IMR-90 (cell line): Measurements from ENCODE around the gene EFEMP2. TPM values are rescaled to one million over a fixed set of nuclear protein-coding genes. Genes with fewer than 3 reads are reported as not detected.

ENCODE experiments used
- ATAC-seq: fragments of 200-7000 bp; cut with Tn5 transposase; 2 replicates; pipeline ENCODE4 v1.9.1; 2020; ENCODE audit warnings: low read depth, mild to moderate bottlenecking, moderate library complexity
- BruUV-seq: library from RNA; stranded (reverse); fragments of 400-500 nt; replicated peaks from 2 replicates; lab custom pipeline; 2021; lab: Mats Ljungman, UMichigan
- CTCF ChIA-PET: fragments of 300-600 bp; formaldehyde crosslinking; extraction: SDS; loops from one replicate; lab custom pipeline; 2021; ENCODE audit warnings: antibody characterized with exemption; lab: Yijun Ruan, JAX
- POLR2A ChIA-PET: fragments of 300-600 bp; sonication (Branson Sonifier 250); formaldehyde crosslinking; loops from one replicate; lab custom pipeline; 2022; ENCODE audit warnings: antibody characterized with exemption; ENCODE audit not compliant: unreplicated experiment; lab: Charles Lee
- DNase-seq: peaks from one replicate; pipeline ENCODE4 v3.0.0; 2013
- H2AFZ ChIP-seq: replicated peaks from 2 replicates; pipeline ENCODE3; 2013; ENCODE audit warnings: low read length, mild to moderate bottlenecking; ENCODE audit not compliant: poor library complexity
- H2AK5ac ChIP-seq: 2 replicates; pipeline ENCODE4 v1.6.1; 2013; ENCODE audit warnings: low read depth, low read length, inconsistent platforms
- H2AK9ac ChIP-seq: replicated peaks from 2 replicates; pipeline ENCODE3; 2013; ENCODE audit warnings: mild to moderate bottlenecking, low read depth, low read length, moderate library complexity; ENCODE audit not compliant: poor library complexity
- H2BK120ac ChIP-seq: 2 replicates; pipeline ENCODE4 v1.6.1; 2013; ENCODE audit warnings: low read depth, low read length, inconsistent platforms
- H2BK15ac ChIP-seq: 3 replicates; pipeline ENCODE4 v1.6.1; 2013; ENCODE audit warnings: low read depth, low read length, inconsistent platforms
- H2BK20ac ChIP-seq: 2 replicates; pipeline ENCODE4 v1.6.1; 2013; ENCODE audit warnings: low read depth, mild to moderate bottlenecking, inconsistent platforms, low read length, moderate library complexity
- H2BK5ac ChIP-seq: 2 replicates; pipeline ENCODE4 v1.6.1; 2013; ENCODE audit warnings: mild to moderate bottlenecking, low read depth, low read length, inconsistent platforms; ENCODE audit not compliant: poor library complexity, severe bottlenecking
- H3K14ac ChIP-seq: replicated peaks from 2 replicates; pipeline ENCODE4 v1.6.1; 2013; ENCODE audit warnings: low read depth, low read length, inconsistent platforms
- H3K18ac ChIP-seq: 2 replicates; pipeline ENCODE4 v1.6.1; 2013; ENCODE audit warnings: low read depth, low read length, control low read depth
- H3K23ac ChIP-seq: 2 replicates; pipeline ENCODE4 v1.6.1; 2013; ENCODE audit warnings: low read depth, low read length, inconsistent platforms
- H3K27ac ChIP-seq: 2 replicates; pipeline ENCODE4 v1.5.1; 2013; ENCODE audit warnings: mild to moderate bottlenecking, control low read depth, low read length; ENCODE audit not compliant: insufficient read depth
- H3K27me3 ChIP-seq: 2 replicates; pipeline ENCODE4 v1.6.1; 2013; ENCODE audit warnings: low read length; ENCODE audit not compliant: control insufficient read depth, insufficient read depth
- H3K36me3 ChIP-seq: 2 replicates; pipeline ENCODE4 v1.6.1; 2013; ENCODE audit warnings: low read length, mixed read lengths; ENCODE audit not compliant: control insufficient read depth, insufficient read depth
- H3K4ac ChIP-seq: 2 replicates; pipeline ENCODE4 v1.6.1; 2013; ENCODE audit warnings: low read depth, low read length, inconsistent platforms
- H3K4me1 ChIP-seq: 2 replicates; pipeline ENCODE4 v1.6.1; 2013; ENCODE audit warnings: low read length, mixed read lengths; ENCODE audit not compliant: control insufficient read depth, insufficient read depth
- H3K4me2 ChIP-seq: 2 replicates; pipeline ENCODE4 v1.6.1; 2013; ENCODE audit warnings: low read depth, mild to moderate bottlenecking, control low read depth, low read length, moderate library complexity
- H3K4me3 ChIP-seq: 2 replicates; pipeline ENCODE4 v1.5.1; 2013; ENCODE audit warnings: low read depth, mild to moderate bottlenecking, control low read depth, low read length, moderate library complexity; ENCODE audit not compliant: insufficient read depth
- H3K56ac ChIP-seq: 2 replicates; pipeline ENCODE4 v1.6.1; 2013; ENCODE audit warnings: low read length, inconsistent platforms; ENCODE audit not compliant: insufficient read depth; ENCODE audit errors: extremely low read depth
- H3K79me1 ChIP-seq, 2 experiments: 2 replicates each; pipeline ENCODE4 v1.6.1; 2013; ENCODE audit warnings: low read length in 2 of 2, inconsistent platforms in 1 of 2, low read depth in 1 of 2
- H3K9ac ChIP-seq: 2 replicates; pipeline ENCODE4 v1.6.1; 2013; ENCODE audit warnings: low read depth, low read length, control low read depth
- H3K9me1 ChIP-seq: 2 replicates; pipeline ENCODE4 v1.6.1; 2013; ENCODE audit warnings: low read length, inconsistent platforms; ENCODE audit not compliant: insufficient read depth
- H3K9me3 ChIP-seq: 2 replicates; pipeline ENCODE4 v1.6.1; 2013; ENCODE audit warnings: low read length; ENCODE audit not compliant: control insufficient read depth, insufficient read depth
- H4K20me1 ChIP-seq: 2 replicates; pipeline ENCODE4 v1.6.1; 2013; ENCODE audit warnings: low read length, inconsistent platforms; ENCODE audit not compliant: insufficient read depth
- H4K5ac ChIP-seq: 2 replicates; pipeline ENCODE4 v1.6.1; 2013; ENCODE audit warnings: mild to moderate bottlenecking, low read depth, low read length, control low read depth
- H4K8ac ChIP-seq, 2 experiments: 2 replicates each; pipeline ENCODE4 v1.6.1; 2013; ENCODE audit warnings: low read depth in 2 of 2, low read length in 2 of 2, control low read depth in 1 of 2, inconsistent platforms in 1 of 2
- H4K91ac ChIP-seq: 2 replicates; pipeline ENCODE4 v1.6.1; 2013; ENCODE audit warnings: low read depth, low read length, inconsistent platforms; ENCODE audit not compliant: insufficient read depth
- FOS ChIP-seq: fragments of 150-350 bp; IDR thresholded peaks from 2 replicates; pipeline ENCODE4 v1.6.1; 2016; ENCODE audit warnings: low read depth, low read length
- MAFK ChIP-seq: IDR thresholded peaks from 2 replicates; pipeline ENCODE4 v1.6.1; 2012; ENCODE audit warnings: low read depth, low read length, improper control_type of control experiment
- MAZ ChIP-seq: IDR thresholded peaks from 2 replicates; pipeline ENCODE4 v1.6.1; 2012; ENCODE audit warnings: low read depth, mild to moderate bottlenecking, low read length, improper control_type of control experiment, moderate library complexity, borderline replicate concordance
- SMC3 ChIP-seq: fragments of 150-350 bp; IDR thresholded peaks from 2 replicates; pipeline ENCODE4 v1.6.1; 2016; ENCODE audit warnings: low read depth, mild to moderate bottlenecking, antibody characterized with exemption, low read length, moderate library complexity
- USF2 ChIP-seq: fragments of 150-350 bp; IDR thresholded peaks from 2 replicates; pipeline ENCODE4 v1.6.1; 2017; ENCODE audit warnings: mild to moderate bottlenecking, antibody characterized with exemption, low read length, low read depth
- WGBS, 2 experiments: methylation state at CpG; one replicate each; pipeline versions ENCODE4 v1.1.5 to v1.1.7; 2013; ENCODE audit warnings: missing lambda C conversion rate in 2 of 2; ENCODE audit not compliant: insufficient read length in 1 of 2; ENCODE audit errors: extremely low coverage in 2 of 2; 5-methylcytosine and 5-hydroxymethylcytosine counted together
- dilution Hi-C: fragments of 300-500 bp; cut with HindIII; formaldehyde crosslinking; loops from one replicate; pipeline ENCODE4 v1.14.3; 2018; ENCODE audit warnings: low sequenced_read_pairs; ENCODE audit not compliant: unreplicated experiment
- in situ Hi-C: fragments of 300-500 bp; cut with MboI; formaldehyde crosslinking; loops from 3 replicates; pipeline ENCODE4 v1.14.3; 2019; ENCODE audit warnings: low sequenced_read_pairs, inconsistent platforms, mixed read lengths
- intact Hi-C: fragments of 100-400 bp; cut with micrococcal nuclease; formaldehyde crosslinking; loops from 2 replicates; pipeline ENCODE4 v1.10.0; 2022
- polyA plus RNA-seq, 3 experiments: library from polyadenylated mRNA; depleted of rRNA; stranded (reverse); fragments of >200 nt; gene quantifications; 2 replicates each; pipeline ENCODE4 v1.2.3, GENCODE V29; 2012; ENCODE audit warnings: low replicate concordance in 1 of 3
- total RNA-seq: library from RNA; depleted of rRNA; stranded (reverse); fragments of >200 nt; gene quantifications from 2 replicates; pipeline ENCODE4 v1.2.3, GENCODE V29; 2012

The EFEMP2 gene
- total and polyA plus RNA-seq, 2 of the 4 experiments (the other 2 are of a cell fraction) = 62.7 to 431 TPM

GRCh38 chr11:65861533-65862183, 10.9 kb downstream of the EFEMP2 start:
- Histone ChIP-seq H3K9me3 (no peaks in the 10 kb centered on the region), H2BK5ac (peak overlapping the region; percentile 90), H3K4me1 (peaks cover 7% of the 10 kb centered on the region), H3K27me3 (no peaks in the 10 kb centered on the region), H2AFZ (no peak overlapping the region), H3K36me3 (peaks cover 51% of the 10 kb centered on the region), H3K4me2 (peak overlapping the region; percentile 89), H2AK5ac (peak overlapping the region; percentile 22; the same call in 1 of the 2 replicates), H3K23ac (peak overlapping the region; percentile 94), H2BK15ac (0 out of 3 replicates have a peak overlapping the region, but pooled peaks have one; percentile 41), H3K18ac (no peak overlapping the region), H2AK9ac (peak overlapping the region; percentile 100), H3K4me3 (peak overlapping the region; percentile 95), H4K91ac (peak overlapping the region; percentile 98), H4K5ac (peak overlapping the region; percentile 68), H4K8ac (peak overlapping the region; percentile 94 to 99; a peak in 3 of 4 replicates), H3K4ac (peak overlapping the region; percentile 98), H3K14ac (peak overlapping the region; percentile 87), H3K27ac (peak overlapping the region; percentile 89), H3K56ac (peak overlapping the region; percentile 60), H2BK120ac (no peak overlapping the region), H3K9ac (peak overlapping the region; percentile 96), H2BK20ac (no peak overlapping the region), H3K9me1 (peaks cover 4% of the 10 kb centered on the region; the same call in 1 of the 2 replicates), H3K79me1 (peaks cover 6 to 61% of the 10 kb centered on the region in 2 experiments; a peak in 3 of 4 replicates), H4K20me1 (peaks cover 36% of the 10 kb centered on the region)
- in situ Hi-C loops (no loop called here), intact Hi-C loops (no loop called here), dilution Hi-C loops (no loop called here)
- POLR2A ChIA-PET = interaction anchor here (0.6 to 0.8 kb wide), 2 partner anchors 10 to 11 kb away, joined by 3 to 7 read pairs; no protein-coding TSS in a partner anchor
- BruUV-seq = no TSS peak
- TF ChIP-seq MAFK (no peak), MAZ (no peak), USF2 (no peak), FOS (no peak), SMC3 (no peak)
- CTCF ChIA-PET = no interaction called here
- DNase-seq = no peak
- ATAC-seq = no peak
- WGBS, 2 experiments = 87% methylated on average over 3 of the region's 13 CpGs; no CpG with 5 or more reads in 1 of the 2 experiments
